ENCODE results near the gene FOXB1.

FOXB1 gene

DNA sequence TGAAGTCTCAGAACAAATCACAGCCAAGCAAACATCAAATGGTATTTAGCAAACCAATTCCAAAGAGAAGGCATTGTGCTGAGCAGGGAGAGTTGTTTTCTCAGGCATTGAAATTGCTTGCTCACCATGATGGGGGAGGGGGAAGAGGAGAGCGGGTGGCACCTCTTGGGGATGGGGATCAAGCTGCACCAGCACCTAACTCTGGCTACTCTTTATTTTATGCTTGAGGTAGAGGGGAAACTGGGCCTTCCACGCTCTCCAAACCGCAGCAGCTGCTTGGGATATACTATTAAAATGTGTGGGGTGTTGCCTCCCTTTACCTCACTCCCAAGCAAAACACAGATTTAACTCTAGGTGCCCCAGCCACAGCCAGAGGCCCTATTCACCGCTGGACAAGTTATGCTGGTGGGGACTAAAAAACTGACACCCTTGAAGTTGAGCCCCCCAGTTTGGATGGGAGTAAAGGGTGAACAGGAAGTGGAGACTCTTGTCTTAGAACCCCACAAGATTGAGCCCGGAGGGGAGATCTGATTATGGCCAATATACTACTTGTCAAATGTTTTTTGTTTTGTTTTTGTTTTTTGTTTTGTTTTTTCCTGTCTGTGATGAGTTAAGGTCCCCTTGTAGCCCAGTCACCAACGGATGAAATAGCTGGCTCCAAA lies 5.0 kb upstream of the FOXB1 start:
- no peak for DNase-seq (ENCODE audit: low read depth, low spot score)

DNA sequence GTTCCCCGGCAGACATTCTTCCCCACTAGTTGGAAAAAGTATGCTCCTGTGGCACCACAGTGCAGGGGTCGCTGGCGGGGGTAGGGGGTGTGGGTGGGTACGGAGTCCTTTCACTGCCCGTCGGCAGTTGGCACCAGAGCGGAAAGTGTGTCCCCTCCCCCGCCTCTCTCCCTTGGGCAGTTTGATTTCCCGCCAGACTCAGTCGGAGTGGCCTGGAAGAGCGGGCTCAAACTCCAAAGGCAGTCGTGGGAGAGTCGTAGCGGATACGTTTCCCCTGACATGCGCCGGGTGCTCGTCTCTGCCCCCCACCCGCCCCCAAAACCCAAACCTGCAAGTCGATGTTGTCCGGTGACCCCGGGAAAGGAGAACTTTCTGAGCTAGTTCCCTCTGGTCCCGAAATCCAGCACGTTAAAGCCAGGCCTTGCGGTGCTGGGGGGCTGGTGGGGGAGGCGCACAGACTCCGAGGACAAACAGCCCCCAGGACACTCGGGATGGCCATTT lies 4.4 kb upstream of the FOXB1 start:
- DNase-seq (ENCODE audit: low read depth, low spot score): no peak

DNA sequence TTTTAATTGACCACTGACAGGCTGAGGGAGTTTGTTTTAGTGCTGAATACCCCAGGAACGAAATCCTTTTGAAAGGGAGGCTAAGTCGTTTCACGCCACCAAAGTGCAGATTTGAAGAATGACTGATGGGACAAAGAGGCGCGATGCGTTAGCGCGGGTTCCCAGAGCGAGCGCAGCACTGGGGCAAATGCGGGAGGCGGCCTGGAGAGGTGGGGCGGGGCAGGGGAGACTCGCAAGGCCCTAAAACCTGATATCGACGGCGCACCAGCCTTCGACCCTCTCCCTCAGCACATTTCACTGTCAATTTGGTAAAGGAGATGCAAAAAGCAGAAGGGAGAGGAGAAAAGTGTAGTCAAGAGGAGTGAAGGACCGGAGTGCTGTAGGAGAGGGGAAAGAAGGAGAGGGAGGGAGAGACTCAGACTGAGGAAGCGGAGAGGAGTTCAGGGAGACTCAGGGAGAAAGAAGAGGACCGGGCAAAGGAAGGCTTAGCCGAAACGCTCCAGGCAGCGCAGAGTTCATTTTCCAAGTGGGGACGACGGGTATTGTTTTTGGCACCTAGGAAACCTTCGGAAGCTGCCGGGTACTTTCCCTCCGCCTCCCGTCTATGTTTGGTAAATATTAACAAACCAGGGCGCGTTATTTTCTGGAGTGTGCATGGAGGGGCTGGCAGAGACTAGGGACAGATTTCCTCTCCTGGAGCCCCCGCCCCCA lies 3.8 kb upstream of the FOXB1 start:
- no peak for DNase-seq (ENCODE audit: low read depth, low spot score)

DNA sequence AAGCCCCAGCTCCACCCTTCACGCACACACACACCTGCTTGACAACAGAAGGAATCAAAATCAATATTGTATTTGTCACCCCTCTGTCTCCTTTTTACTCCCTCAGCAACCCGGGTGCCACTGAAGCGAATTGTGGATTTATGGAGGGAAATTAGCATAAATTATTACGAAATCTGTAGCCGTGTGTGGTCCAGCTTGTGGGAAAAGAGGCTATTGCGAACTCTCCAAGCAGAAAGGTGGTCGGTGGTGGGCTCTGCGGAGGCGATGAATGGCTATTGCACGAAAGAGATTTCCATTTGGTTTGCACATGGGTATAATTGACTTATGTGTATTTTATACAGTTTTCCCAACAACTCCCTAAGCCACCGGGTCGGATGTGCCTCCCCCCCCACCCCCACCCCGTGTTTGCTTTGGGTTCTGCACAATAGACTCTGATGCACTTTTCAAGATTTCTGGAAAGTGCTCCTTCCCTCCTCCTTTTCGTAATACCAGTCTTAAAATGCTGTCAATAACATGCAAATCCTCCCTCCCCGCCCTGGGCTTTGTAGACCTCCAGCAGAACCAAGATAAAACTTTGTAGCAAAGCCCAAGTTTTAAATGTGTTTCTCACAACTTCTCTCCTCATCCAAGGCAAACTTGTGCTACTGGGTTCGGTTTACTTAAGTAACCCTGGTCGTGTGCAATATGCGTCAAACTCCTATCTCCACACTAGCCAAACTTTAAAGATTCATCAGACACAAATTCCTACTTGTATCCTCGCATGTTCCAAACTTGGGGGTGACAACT lies 3.1 kb upstream of the FOXB1 start:
- DNase-seq (ENCODE audit: low read depth, low spot score): no peak

DNA sequence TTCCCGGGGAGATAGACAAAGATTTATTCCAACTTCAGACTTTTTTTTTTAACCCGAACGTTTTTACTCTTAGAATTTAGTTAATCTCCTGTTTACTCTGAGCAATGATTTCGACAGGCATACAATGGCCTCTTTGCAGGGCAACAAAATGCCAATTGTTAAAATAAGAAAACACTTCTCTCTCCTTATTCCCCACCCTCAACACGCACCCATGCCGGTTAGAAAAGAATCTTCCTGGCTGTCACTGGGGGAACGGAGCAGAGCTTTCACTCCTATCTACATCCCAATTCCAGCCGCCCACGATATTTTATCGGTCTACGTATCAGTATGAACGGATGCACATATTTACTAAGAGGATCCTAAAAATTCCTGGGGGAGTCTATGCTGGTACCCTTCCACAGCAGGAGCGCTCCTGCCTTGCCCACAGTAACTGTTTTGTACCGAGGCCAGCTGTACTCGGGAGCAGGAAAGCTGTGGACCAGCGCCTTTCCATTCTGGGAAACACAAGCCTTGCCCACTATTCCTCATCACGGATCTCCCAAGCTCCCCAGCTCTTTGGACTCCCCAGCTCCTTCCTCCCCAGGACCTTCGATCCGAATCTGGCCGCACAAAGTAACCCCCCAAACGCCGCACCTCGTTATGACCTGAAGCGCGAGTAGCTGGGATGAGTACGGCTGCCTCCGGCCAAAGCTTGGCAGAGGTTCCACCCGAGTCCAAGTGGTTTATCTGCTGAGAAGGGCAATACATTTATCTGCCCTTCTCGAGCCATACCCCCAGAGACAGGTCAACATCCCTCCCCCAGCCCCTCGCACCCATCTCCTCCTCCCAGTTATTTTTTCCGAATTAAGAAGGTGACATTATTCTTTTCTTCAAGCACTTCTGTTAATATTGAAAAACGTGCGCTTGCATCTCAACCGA lies 2.2 kb upstream of the FOXB1 start:
- no peak for DNase-seq (ENCODE audit: low read depth, low spot score)

DNA sequence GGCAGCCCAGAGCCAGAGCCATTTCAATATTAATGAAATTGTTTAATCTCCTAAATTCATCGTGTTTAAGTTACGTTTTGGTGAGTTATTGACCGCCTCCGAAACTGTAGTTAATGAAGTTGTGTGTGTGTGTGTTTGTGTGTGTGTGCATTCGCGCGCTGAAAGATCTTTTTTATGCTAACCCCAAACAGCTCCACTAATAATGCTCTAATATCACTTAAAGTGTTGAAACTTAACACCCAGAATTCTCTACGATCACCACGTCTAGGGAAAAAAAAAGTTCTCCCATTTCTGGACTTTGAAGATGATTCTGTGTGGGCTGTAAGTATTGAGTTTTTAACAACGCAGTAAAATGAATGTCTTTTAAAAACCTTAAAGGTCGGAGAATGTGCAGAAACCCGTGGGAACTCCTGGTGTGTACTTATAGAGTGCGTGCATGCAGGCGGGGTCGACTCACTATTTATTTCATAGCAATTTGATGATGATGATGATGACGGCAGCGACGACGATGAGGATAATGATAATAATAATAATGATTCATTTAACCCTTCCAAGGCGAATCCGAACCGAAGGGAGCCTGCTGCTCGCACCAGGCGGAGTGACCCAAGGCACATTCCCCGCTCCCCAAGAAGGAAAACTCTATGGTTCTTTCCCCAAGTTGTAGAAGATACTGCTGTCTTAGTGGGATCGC lies 1.4 kb upstream of the FOXB1 start:
- DNase-seq (ENCODE audit: low read depth, low spot score): no peak

DNA sequence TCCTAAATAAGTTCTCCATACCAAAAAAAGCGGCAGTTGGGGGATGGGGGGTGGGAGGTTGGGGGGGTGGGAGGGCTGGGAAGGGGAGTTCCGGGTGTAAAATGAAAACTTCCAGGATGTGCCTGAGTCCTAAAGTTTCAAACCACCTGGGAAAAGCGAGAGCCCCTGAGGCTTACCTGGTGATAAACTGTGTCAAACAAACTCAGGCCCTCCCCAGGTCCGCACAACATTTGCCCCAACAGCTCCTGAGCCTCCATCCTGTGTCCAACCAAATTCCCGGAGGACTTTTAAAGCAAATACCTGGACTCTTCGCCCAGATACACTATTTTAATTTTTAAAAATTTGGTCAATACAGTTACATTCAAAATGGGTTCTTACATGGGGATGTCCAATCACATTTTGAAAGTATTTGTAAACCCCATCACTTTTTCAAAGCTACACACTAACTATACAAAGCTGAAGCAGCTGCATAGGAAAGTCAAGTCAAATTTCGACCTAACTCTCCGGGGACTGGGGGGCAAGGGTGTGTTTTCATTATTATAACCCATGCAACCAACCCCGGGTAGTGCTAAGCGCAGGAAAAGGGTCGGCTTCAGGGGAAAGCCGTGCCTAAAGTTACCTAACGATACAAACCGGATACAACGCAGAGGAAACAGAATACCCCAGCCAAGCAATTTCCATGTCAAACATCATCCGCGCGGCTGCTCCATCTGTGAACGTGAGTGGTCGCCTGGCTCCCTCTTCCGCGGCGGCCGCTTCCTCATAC lies 685 bp upstream of the FOXB1 start:
- no peak for DNase-seq (ENCODE audit: low read depth, low spot score)

DNA sequence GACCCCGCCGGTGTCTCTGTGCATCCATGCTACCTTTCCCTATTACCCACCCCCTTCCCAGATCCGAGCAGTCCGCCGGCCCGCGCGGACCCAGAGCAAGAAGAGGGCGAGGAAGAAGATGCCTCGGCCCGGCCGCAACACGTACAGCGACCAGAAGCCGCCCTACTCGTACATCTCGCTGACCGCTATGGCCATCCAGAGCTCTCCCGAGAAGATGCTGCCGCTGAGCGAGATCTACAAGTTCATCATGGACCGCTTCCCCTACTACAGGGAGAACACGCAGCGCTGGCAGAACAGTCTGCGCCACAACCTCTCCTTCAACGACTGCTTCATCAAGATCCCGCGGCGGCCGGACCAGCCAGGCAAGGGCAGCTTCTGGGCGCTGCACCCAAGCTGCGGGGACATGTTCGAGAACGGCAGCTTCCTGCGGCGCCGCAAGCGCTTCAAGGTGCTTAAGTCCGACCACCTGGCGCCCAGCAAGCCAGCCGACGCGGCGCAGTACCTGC lies 788 bp downstream of the FOXB1 start:
- no peak for DNase-seq (ENCODE audit: low read depth, low spot score)

DNA sequence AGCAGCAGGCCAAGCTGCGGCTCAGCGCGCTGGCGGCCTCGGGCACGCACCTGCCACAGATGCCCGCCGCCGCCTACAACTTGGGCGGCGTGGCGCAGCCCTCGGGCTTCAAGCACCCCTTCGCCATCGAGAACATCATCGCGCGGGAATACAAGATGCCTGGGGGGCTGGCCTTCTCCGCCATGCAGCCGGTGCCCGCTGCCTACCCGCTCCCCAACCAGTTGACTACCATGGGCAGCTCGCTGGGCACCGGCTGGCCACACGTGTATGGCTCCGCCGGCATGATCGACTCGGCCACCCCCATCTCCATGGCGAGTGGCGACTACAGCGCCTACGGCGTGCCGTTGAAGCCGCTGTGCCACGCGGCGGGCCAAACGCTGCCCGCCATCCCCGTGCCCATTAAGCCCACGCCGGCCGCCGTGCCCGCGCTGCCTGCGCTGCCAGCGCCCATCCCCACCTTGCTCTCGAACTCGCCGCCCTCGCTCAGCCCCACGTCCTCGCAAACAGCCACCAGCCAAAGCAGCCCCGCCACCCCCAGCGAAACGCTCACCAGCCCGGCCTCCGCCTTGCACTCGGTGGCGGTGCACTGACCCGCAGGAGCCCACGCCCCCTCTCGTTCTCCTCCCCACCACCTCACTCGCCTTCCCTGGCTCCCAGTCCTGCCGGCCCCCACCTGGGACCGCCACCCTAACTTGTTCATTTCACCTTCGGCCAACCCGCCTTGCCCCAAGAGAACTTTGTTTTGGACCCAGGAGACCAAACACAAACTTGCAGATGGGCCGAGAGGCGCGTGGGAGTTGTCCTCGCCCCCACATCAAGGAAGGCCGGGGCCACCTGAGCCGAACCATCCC lies 1.5 kb downstream of the FOXB1 start:
- DNase-seq (ENCODE audit: low read depth, low spot score): no peak

DNA sequence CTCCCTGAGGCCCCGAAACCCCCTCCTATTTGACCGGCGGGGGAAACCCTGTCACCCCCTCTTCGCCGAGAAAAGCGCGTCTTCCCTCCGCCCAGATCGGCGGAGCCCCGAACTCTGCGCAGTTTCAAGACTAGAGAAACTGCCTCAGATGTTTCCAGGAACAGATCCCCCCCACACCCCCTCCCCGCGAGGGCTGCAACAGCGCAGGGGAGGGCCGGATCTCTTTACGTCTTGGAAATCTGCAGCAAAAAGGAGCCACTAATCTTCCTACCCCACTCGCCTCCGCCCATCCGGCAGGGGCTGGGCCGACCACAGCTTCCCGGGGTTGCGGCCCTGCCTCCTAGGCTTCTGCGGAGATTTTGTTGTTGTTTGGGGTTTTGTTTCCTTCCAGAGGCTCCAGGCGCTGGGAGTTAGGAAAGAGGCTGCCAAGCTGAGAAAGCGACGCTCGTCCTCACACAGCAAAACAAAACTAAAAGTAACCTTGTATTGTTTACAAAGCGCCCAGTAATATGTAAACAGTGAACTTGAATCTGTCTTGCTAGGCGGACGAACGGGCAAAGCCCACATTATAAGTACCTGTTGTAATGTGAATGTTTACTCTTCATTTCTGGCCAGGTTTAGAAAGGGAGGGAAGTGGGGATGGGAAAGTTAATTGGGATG lies 2.2 kb downstream of the FOXB1 start:
- no peak for DNase-seq (ENCODE audit: low read depth, low spot score)

DNA sequence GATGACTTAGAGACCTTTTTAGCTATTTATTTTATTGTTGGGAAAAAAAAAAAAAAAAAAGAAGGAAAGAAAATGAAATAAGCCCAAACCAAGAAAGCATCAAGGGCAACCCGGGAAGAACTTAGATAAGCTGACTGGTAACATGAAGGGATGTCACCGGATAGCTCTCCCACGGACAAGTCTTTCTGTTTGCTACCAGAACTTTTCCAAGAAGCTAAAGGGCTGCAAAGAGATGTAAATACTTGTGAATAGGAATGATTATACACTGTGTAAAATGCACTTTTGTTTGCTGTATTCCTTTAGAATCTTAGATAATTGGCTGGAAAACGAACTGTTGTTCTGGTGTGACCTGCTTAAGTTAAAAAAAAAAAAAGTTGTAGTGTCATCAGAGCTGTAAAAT lies 2.8 kb downstream of the FOXB1 start:
- no peak for DNase-seq (ENCODE audit: low read depth, low spot score)

DNA sequence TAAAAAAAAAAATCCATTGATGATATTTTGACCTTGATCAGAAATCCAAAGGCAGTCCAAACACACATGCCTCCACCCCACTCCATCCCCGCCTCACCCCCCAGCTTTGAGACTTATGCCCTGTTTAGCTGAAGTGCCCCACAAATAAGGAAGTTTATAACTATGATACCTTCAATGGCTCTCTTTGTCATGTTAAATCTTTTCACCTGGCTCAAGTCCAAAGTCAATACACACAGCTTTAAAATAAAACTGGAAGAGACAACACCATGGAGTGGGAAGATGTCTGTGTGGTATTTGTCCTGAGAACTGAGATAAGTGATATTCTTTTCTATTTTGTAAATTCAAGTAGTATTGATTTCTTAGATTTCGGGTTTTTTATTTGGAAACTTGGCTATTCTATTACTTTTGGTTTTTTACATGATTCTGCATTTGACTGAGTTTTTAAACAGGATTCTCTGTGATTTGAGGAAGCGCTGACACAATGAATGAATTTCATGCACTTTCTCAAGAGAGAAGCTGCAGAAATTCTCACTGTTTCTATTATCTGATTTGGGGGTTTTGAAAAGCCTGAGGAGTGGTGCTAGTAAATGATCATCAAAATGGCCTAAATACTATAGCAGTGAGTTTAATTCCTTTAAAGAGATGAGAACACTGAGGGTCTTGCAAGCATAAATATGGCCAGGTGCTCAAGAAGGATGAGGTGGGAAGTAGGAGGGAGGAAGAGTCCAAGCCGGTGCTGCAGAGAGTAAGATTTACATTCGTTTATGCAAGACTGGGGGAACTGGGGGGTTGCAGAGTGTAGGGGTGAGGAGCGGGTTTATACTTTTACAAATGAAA lies 5.2 kb downstream of the FOXB1 start:
- DNase-seq (ENCODE audit: low read depth, low spot score): no peak

DNA sequence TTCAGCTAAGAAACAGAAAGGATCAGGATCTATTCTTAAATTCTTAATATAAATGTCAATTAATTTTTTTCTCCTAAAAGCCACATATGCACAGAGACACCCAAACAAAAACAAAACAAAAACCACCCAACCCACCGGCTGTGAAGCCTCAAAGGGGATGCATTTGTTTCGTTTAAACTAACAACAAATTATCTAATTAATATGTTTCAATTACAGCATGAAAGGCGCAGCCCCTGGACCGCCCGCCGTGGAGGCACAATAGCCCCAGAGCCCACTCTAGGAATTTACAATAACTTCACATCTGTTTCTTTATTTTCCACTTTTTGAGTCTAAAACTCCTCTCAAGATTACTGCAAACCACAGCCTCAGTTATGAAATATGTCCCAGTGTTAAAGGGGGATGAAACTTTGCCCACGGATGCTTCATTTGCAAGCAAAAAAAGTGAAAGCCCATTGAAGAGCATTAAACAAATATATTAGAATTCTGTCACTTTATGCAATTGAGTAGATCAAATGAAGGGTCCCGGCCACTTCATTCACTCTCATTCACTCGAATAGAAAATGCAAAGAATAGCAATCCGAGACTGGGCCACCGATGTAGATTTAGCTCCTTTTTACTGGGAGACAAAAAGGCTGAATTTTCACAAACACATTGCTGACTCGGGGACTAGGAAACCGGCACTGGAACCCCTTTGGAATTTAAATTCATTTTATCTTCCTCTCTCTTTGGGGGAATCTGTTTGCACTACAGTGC lies 6.0 kb downstream of the FOXB1 start:
- DNase-seq (ENCODE audit: low read depth, low spot score): no peak

DNA sequence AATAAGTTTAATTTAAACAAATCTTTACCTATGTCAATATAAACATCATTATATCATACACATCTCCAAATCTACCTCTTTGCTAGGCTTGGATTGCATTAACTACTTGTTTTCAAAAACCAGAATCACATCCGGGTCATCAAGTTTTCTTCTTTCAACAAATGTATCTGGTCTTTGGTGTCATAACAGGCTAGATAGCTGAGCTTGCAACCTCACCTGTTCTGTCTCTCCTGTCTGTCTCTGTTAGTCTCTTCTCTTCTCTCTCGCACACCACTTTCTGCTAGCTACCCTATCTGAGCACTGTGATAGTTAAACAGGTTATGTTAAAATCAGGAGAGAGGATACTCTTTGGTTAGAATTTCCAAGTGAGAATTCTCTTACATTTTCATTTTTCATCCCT lies 6.7 kb downstream of the FOXB1 start:
- no peak for DNase-seq (ENCODE audit: low read depth, low spot score)

DNA sequence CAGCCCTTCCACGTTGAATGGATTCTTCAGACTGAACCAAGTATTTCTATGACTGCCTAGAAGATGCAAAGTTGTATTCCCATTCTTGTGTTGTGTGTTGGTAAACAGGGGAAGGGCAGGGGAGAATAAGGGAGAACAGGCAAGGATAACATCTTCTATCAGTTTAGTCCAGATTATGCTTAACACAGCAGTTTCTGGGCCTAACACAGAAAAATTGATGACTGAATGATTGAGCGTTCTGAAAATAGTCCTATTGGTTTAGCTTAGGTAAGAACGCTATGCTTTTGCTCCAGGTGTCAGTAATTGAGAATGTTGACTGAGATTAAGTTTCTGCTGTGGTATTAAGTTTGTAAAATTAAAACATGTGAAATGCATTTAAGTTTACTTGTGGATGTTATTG lies 8.6 kb downstream of the FOXB1 start:
- no peak for DNase-seq (ENCODE audit: low read depth, low spot score)

DNA sequence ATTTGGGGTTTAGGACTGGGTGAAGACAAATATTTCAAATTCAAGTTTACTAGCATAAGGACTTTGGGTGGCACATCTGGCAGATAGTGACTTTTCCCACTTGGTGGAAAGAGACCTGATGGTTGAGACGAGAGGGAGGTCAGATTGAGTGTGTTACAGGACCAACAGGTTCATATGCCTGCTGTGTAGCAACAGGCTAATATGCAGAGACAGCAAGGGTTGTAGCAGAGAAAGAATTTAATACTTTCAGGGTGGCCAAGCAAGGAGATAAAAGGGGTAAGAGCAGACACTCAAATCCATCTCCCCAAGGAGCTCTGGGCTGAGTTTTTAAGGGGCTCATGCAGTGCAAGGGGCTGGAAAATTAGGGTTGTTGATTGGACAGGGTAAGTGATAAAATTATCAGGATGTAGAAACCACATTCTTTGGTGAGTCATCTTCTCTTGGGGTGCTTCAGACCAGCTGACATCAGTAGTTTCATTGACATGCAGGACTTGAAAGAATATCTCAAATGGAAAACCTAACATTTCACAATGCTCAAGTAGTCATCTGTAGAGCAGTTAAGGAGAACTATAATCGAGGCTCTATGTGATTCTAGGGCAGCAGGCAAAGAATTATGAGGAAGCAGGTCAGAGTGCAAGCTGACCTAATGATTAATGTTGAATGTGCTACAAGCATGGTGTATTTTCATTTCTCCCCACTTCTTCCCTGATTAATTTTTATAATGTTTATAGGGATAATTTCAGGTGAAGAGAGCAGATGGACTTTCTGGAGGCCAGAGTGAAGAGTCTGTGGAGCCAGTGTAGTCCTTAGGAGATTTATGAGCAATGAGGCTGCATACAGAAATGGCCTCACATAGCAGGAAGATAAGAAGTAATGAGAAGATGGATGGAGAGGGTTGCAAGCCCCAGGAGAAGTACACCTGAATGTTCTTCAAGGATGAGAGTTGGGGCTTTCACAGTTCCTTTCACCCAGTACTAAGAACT lies 13.7 kb downstream of the FOXB1 start:
- DNase-seq (ENCODE audit: low read depth, low spot score): no peak

All from iPS DF 19.7 (cell line).